ENCODE data around the gene RAMP1.

RAMP1 gene

DNA sequence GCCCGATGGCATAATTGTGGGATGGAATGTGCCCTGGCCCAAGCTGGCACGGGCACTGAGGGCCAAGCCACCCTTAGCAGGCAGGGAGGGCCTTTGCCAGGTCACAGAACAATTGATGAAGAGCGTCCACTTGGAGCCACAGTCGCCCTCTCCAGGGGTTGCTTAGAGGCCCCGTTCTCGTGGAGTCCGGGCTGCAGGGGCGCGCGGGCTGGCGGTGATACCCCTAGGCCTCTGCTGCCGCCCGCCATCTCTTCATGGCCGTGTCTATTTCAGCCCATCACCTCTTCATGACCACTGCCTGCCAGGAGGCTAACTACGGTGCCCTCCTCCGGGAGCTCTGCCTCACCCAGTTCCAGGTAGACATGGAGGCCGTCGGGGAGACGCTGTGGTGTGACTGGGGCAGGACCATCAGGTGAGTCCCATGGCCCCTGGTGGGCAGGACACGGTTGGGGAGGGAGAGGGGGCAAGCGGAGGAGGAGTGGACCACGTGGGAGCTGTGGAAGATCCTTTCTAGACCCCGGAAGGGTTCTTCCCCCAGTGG is 17.6 kb downstream of the RAMP1 start:
- no peak overlapping the region for H3K9ac ChIP-seq (ENCODE audit: low read depth, low read length)
- H3K9me3 ChIP-seq (ENCODE audit: control insufficient read depth, insufficient read depth, low read length), result no peaks in the 10 kb centered on the region
- H3K4me1 ChIP-seq (ENCODE audit: insufficient read depth, low read length), result peaks cover 5% of the 10 kb centered on the region; the same call in 1 of the 2 replicates
- H3K36me3 ChIP-seq (ENCODE audit: insufficient read depth, low read length), result no peaks in the 10 kb centered on the region

DNA sequence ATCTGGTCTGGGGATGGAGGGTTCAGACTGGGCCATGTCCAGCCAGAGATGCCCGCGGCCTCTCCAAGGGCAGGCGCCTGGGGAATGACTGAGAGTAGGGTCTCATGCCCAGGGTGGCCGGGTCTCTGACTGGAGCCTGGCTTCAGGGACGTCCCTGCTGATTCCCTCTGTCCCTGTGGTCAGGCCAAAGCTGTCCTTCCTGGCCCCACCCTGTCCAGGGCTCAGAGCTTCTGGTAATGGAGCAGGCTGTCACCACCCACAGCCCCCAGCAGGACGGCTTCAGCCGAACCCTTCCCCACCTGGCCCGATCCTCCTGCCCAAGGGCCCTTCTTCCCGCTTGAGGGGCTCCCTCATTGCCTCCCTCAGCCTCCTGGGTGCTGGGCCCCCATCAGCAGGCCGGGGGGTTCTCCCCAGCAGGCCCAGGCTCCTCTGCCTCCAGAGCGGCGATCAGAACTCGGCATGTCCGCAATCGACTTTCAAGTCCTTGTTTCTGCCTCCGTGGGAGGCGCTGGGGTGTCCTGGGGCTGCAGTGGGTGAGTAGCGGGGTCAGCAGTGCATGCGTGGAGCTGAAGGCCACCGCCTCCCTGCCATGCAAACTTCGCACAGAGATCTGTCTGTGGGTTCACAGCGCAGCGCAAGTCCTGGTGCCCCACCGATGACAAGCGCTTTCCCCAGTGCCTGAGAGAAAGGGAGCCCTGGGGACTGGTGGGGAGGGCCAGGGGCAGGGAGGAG is 18.3 kb downstream of the RAMP1 start:
- no peak overlapping the region for H3K9ac ChIP-seq (ENCODE audit: low read depth, low read length)
- H3K9me3 ChIP-seq (ENCODE audit: control insufficient read depth, insufficient read depth, low read length), result no peaks in the 10 kb centered on the region
- peaks cover 5% of the 10 kb centered on the region; the same call in 1 of the 2 replicates for H3K4me1 ChIP-seq (ENCODE audit: insufficient read depth, low read length)
- H3K36me3 ChIP-seq (ENCODE audit: insufficient read depth, low read length), result no peaks in the 10 kb centered on the region

DNA sequence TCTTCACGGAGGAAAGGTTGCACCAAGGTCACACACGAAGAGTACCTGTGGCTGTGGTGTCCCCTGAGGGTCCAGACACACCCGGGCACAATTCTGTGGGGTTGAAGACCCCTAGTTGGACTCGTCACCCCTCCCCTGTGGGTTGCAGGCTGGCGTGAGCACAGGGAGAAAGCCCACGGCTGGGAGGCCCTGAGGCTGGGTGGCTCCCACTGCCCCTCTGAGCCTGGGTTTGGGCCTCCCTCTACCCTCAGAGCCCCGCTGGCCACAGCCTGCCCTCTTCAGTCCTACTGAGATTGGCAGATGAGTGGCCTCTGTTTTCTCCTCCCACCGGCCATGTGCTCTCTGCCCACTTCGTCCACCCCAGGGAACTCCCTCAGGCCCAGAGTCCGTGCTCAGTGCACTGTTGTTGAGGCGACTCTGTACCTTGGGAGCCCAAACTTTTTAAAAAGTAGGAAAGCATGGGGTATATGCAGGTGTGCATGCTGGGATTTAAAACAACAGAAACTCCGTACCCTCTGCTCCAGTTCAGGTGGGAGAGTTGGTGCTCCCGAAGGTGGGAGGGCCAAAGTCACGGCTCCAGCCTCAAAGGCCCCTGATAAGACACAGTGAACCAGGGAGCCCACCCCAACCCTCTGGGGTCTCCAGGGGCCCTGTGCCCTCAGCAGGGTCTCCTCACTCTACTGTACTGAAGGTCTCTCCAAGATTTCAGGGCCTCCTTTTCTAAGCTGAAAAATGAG is 19.1 kb downstream of the RAMP1 start:
- H3K4me1 ChIP-seq (ENCODE audit: insufficient read depth, low read length), result peaks cover 5% of the 10 kb centered on the region; the same call in 1 of the 2 replicates
- H3K9me3 ChIP-seq (ENCODE audit: control insufficient read depth, insufficient read depth, low read length), result no peaks in the 10 kb centered on the region
- H3K9ac ChIP-seq (ENCODE audit: low read depth, low read length), result no peak overlapping the region
- H3K36me3 ChIP-seq (ENCODE audit: insufficient read depth, low read length), result no peaks in the 10 kb centered on the region

DNA sequence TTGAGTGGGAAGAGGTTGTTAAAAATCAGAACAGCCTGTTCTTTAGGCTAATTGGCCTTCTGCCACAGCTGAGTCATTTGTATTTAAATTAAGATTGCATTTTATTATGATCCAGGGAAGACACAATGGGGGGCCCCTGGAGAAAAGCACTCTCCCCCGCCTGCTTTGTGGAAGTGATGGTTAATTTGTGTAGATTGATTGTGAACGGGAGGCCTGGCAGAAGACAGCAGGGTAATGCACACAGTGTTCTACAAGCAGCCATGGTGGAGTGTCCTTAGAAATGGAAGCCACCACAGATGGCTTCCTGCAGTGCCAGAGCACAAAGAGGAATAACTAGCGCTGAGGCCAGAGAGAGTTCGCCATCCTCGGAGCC is 19.6 kb downstream of the RAMP1 start:
- peaks cover 5% of the 10 kb centered on the region; the same call in 1 of the 2 replicates for H3K4me1 ChIP-seq (ENCODE audit: insufficient read depth, low read length)
- no peaks in the 10 kb centered on the region for H3K36me3 ChIP-seq (ENCODE audit: insufficient read depth, low read length)
- no peaks in the 10 kb centered on the region for H3K9me3 ChIP-seq (ENCODE audit: control insufficient read depth, insufficient read depth, low read length)
- no peak overlapping the region for H3K9ac ChIP-seq (ENCODE audit: low read depth, low read length)

DNA sequence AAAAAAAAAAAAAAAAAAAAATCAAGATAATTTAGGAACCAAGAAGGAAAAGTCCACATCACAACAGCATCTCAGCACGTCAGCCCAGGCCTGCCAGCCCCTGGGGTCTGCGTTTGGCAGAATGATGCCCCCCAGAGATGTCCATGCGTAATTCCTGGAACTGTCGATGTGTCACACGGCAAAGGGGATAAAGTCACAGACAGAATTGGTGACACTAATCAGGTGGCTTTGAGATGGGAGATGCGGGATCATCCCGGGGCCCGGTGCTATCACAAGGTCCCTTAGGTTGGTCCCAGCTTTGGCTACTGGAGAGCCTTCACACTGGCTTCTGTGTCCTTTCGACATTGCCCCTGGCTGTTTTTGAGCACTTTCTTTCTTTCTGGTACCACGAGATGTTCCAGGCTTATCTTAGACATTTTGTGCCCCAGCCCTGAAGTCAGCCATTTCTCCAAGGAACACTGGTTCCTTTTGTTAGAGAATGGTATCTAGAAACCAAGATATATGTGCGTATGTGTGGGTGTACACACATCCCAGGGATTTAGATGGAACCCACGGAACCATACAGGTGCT is 20.7 kb downstream of the RAMP1 start:
- H3K36me3 ChIP-seq (ENCODE audit: insufficient read depth, low read length), result no peaks in the 10 kb centered on the region
- peaks cover 5% of the 10 kb centered on the region; the same call in 1 of the 2 replicates for H3K4me1 ChIP-seq (ENCODE audit: insufficient read depth, low read length)
- H3K9ac ChIP-seq (ENCODE audit: low read depth, low read length), result no peak overlapping the region
- no peaks in the 10 kb centered on the region for H3K9me3 ChIP-seq (ENCODE audit: control insufficient read depth, insufficient read depth, low read length)

DNA sequence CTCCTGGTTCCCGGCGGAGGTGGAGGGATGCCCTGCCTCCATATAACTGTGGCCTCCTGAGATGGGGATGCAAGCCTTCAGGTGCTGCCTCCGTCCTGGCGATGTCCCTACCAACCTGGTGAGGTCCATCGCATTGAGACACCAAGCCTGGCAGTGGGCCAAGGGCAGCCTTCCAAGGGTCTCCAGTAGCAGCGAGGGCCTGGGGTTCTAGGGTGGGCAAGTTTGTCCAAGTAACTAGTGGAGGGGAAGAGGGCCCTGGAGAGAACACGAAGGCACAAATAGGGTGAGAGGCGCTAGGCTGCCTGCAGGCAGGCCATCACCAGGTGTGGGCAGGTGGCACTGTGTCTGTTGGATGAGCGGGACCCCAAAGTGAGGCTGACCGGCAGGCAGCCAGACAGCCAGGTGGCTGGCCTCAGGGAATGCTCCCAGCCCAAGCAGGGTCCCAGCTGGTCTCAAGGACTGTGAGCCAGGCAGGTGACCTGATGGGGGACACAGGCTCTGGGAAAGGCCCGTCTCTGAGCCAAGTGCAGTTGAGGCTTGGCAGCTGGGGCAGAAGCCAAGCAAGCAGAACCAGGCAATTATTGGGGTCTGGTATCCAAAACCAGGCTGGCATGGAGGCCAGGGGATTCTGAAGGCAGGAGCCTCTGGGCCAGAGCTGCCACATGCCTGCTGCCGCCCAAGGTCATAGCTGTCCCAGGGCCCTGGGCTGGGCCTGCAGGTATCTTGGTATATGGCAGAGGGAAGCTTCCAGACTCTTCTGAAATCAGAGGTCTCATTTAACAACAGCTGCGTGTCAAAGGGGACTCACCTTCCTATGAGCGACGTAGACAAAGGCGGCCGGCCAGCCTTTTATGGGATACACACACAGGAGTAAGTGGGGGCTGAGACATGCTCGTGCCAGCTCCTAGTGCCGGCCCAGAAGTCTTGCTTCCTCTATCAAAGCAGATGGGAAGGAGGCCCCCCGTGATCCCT is 23.4 kb downstream of the RAMP1 start:
- H3K36me3 ChIP-seq (ENCODE audit: insufficient read depth, low read length), result no peaks in the 10 kb centered on the region
- no peak overlapping the region for H3K9ac ChIP-seq (ENCODE audit: low read depth, low read length)
- H3K9me3 ChIP-seq (ENCODE audit: control insufficient read depth, insufficient read depth, low read length), result no peaks in the 10 kb centered on the region
- no peaks in the 10 kb centered on the region; the same call in 1 of the 2 replicates for H3K4me1 ChIP-seq (ENCODE audit: insufficient read depth, low read length)

DNA sequence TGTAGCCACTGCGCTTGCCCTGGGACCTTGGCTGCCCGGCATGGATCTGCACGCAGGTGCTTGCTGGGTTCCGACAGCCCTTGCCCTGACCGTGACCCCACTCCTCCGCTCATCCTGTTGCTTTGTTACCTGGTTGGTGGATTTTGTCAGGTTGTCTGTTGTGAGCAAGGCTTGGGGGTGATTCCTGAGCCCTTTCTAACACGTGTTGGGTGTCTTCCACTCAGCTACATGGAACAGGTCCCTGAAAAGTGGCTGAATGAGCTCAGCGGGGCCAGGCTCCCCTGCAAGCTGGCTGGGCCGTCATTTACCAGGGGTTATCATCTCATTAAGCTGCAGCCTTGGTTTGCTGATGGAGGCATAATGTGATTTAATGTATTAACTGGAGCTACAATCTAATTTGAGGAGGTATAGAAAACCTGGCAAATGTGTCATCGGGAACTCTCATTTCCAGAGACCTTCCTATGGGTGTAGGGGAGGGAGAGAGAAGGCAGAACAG is 24.6 kb downstream of the RAMP1 start:
- Histone ChIP-seq H3K4me1 (ENCODE audit: insufficient read depth, low read length) (no peaks in the 10 kb centered on the region; the same call in 1 of the 2 replicates), H3K36me3 (ENCODE audit: insufficient read depth, low read length) (no peaks in the 10 kb centered on the region), H3K9me3 (ENCODE audit: control insufficient read depth, insufficient read depth, low read length) (no peaks in the 10 kb centered on the region), H3K9ac (ENCODE audit: low read depth, low read length) (no peak overlapping the region)

DNA sequence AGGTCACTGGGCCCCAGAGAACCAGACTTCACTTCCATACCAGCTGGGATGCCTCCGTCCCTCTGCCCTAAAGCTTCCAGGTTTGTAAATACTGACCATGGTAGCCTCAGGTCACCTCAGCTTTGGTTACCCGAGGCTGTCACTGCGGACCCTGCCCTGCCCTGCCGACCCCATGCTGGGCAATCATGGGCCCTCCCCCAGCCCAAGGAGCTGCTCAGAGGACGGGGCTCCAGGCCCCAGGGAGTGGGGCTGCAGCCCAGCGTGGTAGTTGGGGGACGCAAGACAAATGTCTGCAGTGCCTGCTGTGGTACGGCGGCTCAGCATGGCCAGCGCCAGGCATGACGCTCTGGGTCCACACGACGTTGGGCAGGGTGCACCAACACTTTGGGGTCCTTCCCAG is 25.3 kb downstream of the RAMP1 start:
- Histone ChIP-seq H3K9me3 (ENCODE audit: control insufficient read depth, insufficient read depth, low read length) (no peaks in the 10 kb centered on the region), H3K9ac (ENCODE audit: low read depth, low read length) (no peak overlapping the region), H3K36me3 (ENCODE audit: insufficient read depth, low read length) (no peaks in the 10 kb centered on the region), H3K4me1 (ENCODE audit: insufficient read depth, low read length) (no peaks in the 10 kb centered on the region; the same call in 1 of the 2 replicates)

DNA sequence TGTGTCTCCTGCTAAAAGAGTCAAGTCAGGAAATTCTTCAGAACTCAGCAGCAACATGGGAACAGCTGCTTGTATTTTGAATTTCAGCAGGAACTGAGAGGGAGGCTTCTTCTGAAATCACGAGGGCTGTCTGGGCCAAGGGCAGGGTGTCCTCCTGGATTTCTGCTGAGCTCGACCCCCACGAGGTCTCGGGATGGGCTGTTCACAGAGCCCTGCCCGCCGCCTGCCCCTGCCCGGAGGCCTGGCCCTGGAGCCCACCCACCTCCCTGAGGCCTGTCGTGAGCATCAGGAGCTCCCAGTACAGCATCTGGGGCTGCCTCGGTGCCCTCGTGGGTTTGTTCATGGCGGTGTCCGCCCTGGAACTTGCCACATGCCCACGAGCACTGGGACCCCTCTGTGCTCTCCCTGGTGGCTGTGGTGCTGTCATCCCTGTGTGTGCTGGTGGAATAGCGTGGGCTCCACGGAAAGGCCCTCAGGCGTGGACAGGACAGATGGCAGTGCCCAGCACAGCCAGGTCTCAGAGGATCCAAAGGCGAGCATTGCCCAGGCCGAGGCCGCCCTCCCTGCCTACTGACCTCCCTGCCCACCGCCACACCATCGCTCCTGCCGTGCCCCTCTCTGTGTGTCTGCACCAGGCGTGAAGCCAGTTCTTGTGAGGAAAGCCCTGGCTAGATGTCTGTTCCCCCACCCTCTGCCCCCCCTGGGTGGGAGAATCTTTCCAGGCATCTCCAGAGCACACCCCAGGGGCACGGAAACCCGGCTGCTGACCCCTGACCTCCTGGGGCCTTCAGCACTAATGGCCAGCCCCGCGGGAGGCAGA is 25.9 kb downstream of the RAMP1 start:
- H3K36me3 ChIP-seq (ENCODE audit: insufficient read depth, low read length), result no peaks in the 10 kb centered on the region
- H3K9me3 ChIP-seq (ENCODE audit: control insufficient read depth, insufficient read depth, low read length), result no peaks in the 10 kb centered on the region
- no peaks in the 10 kb centered on the region; the same call in 1 of the 2 replicates for H3K4me1 ChIP-seq (ENCODE audit: insufficient read depth, low read length)
- no peak overlapping the region for H3K9ac ChIP-seq (ENCODE audit: low read depth, low read length)

DNA sequence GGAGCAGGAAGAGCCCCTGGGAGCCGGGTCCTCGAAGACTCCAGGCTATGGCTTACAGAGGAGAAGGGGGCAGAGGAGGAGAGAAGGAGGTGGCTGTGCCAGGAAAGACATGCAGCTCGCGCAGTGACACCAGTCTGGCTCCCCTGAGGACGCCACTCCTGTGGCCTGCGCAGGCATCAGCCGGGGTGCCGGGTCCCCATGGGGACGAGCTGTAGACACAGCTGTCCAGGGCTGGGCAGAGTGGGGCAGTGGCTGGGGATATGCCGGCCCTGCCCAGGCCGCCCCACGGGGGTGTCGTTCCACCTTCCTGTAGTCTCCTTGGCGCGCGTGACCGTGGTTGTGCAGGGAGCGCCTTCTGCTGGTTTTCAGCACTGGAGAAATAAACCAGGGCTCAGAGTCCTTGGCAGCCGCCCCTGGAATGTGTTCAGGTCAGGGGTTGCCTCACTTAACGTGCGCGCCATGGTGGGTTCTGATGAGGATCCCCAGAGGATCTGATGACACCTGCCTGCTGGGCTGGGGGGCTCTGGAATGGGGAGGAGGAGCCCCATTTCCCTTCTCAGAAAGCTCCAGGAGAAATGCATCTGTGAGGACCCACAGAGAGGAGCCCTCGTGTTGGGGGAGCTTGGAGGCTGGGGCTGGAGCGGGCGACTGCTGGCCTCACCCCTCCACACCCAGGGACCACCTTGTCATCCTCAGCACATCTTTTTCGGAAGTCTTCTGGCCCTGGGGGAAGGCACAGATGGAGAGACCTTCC is 26.7 kb downstream of the RAMP1 start:
- Histone ChIP-seq H3K9me3 (ENCODE audit: control insufficient read depth, insufficient read depth, low read length) (no peaks in the 10 kb centered on the region), H3K36me3 (ENCODE audit: insufficient read depth, low read length) (no peaks in the 10 kb centered on the region), H3K9ac (ENCODE audit: low read depth, low read length) (no peak overlapping the region)

DNA sequence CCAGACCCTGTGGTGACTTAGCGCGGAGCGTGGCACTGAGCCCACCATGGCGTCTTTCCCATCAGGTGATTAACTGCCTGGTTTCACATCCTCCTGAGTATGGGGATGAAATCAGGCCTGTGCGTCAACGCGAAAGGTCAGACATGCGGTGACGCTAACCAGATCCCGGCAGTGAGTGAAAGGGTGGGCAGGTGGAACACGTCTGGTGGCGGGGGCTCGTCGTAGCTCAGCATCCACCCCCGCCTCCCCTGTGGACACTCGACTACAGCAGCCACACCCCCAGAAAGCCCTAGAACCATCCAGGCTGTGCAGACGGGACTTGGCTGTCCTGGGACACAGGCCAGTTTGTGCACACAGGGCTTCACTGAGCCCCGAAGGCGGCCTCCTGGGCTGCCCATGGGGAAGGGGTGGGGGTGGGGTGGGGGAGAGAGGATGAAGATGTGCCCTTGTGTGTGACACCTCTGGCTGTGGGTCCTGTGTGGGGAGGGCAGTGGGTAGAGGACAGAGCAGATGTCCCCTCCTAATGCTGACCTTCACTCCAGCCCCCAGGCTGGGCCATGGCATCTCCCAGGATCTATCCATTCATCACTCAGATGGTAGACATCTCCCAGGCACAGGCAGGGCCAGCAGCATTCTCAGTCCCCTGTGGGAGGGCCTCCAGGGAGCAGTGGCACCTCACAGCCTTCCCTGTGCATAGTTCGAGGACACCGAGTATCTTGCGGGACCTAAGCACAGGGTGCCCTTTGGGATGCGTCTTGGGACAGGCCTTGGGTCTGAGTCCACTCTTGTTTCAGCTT is 27.5 kb downstream of the RAMP1 start:
- no peaks in the 10 kb centered on the region; the same call in 1 of the 2 replicates for H3K4me1 ChIP-seq (ENCODE audit: insufficient read depth, low read length)
- H3K36me3 ChIP-seq (ENCODE audit: insufficient read depth, low read length), result no peaks in the 10 kb centered on the region
- H3K9me3 ChIP-seq (ENCODE audit: control insufficient read depth, insufficient read depth, low read length), result no peaks in the 10 kb centered on the region
- H3K9ac ChIP-seq (ENCODE audit: low read depth, low read length), result no peak overlapping the region

More for the DNA sequence above, 26.7 kb downstream of the RAMP1 start:
- no peaks in the 10 kb centered on the region; the same call in 1 of the 2 replicates for H3K4me1 ChIP-seq (ENCODE audit: insufficient read depth, low read length)

DNA sequence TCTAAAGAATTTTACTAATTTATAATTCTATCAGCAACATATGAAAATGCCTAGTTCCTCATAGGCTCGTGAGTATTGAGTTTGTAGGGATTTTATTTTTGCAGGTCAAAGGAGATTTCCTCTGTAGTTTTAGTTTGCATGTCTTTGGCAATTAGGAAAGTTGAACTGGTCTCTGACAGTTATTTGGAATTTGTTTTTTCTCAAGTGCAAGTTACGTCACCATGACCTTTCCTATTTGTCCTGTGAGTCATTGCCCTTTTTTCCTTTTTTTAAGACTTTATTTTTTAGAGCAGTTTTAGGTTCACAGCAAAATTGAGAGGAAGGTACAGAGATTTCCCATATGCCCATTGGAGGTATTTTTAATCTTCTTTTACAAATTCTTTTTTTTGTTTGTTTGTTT is 29.0 kb downstream of the RAMP1 start:
- no peak overlapping the region for H3K9ac ChIP-seq (ENCODE audit: low read depth, low read length)
- no peaks in the 10 kb centered on the region for H3K36me3 ChIP-seq (ENCODE audit: insufficient read depth, low read length)
- no peaks in the 10 kb centered on the region; the same call in 1 of the 2 replicates for H3K4me1 ChIP-seq (ENCODE audit: insufficient read depth, low read length)
- no peaks in the 10 kb centered on the region for H3K9me3 ChIP-seq (ENCODE audit: control insufficient read depth, insufficient read depth, low read length)

All from ES-I3 (cell line).